NT2/D1 (cell line): ENCODE data around the gene LRBA.

Source experiments
- YY1 ChIP-seq: IDR thresholded peaks from 2 replicates; pipeline ENCODE4 v1.6.1; 2011; ENCODE audit not compliant: insufficient read length, insufficient read depth
- ZNF274 ChIP-seq: IDR thresholded peaks from 2 replicates; pipeline ENCODE4 v1.6.1; 2011; ENCODE audit warnings: mild to moderate bottlenecking, low read depth, low read length

DNA sequence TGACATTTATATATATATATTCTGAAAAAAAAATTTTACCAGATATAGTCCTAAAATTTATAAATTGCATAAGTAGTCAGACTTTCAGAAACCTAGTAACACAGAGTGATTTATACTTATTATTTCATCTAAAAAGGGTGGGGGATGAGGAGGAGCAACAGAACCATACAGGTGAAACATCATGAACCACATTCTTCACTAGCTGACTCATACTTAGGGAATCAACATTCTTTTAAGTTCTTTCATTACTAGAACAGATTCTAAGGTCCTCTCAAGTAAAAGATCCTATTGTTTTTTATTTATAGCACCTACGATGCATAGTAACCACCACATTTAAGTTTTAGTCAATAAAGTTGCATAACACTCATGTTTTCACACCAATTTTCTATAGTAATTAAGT, 166.1 kb downstream of the LRBA start:
- no peak for TF ChIP-seq ZNF274
- TF ChIP-seq YY1 = no peak
